GM19467 (cell line): ENCODE measurements around the gene LRRC8E.
"Not testable (repeated sequence)": the region's sequence is repeated elsewhere in the genome, so short reads cannot be mapped to it uniquely, and the experiment has no call there.

Source experiments
- ATAC-seq: cut with Tn5 transposase; IDR thresholded peaks from one replicate; pipeline ENCODE4 v1.9.1; 2021; ENCODE audit warnings: mild to moderate bottlenecking, moderate library complexity; ENCODE audit not compliant: unreplicated experiment

LRRC8E gene

DNA sequence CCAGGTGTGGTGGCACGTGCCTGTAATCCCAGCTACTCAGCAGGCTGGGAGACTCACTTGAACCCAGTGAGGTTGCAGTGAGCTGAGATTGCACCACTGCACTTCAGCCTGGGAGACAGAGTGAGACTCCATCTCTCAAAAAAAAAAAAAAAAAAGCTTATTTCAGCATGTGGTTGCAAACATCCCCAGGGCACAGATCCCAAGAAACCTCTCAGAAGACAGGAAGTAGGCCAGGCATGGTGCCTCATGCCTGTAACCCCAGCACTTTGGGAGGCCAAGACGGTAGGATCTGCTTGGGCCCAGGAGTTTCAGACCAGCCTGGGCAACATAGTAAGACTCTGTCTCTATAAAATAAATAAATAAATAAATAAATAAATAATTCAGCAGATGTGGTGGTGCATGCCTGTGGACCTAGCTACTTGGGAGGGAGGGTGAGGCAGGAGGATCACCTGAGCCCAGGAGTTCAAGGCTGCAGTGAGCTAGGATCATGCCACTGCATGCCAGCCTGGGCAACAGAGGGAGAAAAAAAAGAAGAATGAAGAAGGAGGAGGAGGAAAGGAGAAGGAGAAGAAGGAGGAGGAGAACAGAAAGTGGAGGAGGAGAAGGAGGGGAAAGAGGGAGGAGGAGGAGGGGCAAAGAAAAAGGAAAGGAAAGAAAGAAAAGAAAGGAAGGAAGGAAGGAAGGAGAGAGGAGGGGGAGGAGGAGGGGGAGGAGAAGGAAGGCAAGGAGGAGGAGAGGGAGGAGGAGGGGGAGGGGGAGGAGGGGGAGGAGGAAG, 4.3 kb upstream of the LRRC8E start:
- no peak for ATAC-seq

DNA sequence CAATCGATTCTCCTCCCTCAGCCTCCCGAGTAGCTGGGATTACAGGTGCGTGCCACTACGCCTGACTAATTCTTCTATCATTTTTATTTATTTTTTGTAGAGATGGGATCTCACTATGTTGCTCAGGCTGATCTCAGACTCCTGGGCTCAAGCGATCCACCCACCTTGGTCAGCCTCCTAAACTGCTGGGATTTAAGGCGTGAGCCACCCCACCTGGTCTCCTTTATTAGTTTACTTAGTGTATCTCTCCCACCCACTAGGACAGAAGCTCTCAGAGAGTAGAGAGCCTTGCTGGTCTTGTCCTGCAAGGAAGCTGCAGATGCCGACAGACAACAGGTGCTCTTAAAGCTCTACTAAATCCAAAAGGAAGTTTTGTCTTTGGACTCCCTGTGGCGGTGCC, 2.5 kb upstream of the LRRC8E start:
- no peak for ATAC-seq

DNA sequence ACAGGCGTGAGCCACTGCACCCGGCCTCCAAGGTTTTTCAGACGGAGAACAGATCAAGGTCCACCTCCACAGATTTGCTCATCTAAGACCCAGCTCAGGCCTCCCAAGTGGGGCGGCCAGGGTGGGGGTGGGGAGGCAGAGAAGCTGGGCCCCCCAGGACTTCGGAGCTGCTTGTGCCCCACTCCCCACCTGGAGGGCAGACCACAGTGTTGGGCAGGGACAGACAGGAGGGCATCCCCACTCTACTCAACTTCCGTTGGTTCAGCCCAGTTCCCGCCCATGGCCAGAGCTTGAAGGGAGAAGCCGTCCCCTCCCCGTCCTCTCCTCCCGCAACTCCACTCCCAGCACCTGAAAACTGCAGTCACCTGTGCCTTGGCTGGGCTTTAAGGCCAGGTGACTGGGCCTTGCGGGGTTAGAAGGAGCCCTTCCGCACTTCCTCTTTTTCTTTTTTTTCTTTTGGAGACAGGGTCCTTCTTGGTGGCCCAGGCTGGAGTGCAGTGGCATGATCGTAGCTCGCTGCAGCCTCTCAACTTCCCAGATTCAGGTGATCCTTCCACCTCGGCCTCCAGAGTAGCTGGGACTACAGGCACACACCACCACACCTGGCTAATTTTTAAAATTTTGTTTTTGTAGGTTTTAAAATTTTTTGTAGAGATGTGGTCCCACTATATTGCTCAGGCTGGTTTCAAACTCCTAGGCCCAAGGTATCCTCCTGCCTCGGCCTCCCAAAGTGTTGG, 734 bp upstream of the LRRC8E start:
- ATAC-seq: no peak

DNA sequence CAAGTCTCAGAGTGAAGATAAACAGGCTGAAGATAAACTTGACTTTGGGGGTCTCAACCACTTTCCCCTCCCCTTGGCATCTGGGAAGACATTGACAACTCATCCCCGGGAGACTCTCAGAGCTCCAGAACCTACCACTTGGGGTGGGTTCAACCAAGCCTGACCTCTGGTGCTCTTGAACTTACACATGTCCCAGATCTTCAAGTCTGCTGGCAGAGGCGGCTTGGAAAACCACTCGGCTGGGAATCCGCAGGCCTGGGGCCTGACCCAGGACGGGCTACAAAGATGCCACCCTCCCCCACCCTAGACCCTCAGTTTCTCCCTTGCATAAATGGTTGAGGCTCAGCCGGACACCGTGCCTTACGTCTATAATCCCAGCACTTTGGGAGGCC, 512 bp downstream of the LRRC8E start:
- no peak for ATAC-seq

DNA sequence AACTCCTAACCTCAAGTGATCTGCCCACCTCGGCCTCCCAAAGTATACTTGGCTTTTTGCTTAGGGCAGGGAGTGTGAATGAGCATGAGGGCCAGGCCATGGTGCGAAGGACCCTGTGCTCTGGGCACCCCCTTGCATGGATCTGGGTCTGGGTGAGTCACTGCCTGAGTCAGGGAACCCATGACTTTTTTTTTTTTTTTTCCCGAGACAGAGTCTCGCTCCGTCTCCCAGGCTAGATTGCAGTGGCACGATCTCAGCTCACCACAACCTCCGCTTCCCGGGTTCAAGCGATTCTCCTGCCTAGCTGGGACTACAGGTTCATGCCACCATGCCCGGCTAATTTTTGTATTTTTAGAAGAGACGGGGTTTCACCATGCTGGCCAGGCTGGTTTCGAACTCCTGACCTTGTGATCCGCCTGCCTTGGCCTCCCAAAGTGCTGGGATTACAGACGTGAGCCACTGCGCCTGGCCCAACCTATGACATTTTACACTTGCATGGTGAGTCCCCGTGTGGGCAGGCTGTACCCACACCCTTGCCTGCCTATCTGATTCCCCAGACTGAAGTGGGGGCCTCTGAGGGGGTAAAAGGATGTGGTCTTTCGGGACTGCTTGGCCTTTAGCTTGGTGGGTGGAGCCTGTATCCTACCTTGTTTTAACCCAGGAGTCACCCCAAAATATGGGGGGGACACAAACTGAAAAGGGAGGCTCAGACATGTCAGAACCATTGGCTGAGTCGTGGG, 5.2 kb downstream of the LRRC8E start:
- not testable (repeated sequence) for ATAC-seq

DNA sequence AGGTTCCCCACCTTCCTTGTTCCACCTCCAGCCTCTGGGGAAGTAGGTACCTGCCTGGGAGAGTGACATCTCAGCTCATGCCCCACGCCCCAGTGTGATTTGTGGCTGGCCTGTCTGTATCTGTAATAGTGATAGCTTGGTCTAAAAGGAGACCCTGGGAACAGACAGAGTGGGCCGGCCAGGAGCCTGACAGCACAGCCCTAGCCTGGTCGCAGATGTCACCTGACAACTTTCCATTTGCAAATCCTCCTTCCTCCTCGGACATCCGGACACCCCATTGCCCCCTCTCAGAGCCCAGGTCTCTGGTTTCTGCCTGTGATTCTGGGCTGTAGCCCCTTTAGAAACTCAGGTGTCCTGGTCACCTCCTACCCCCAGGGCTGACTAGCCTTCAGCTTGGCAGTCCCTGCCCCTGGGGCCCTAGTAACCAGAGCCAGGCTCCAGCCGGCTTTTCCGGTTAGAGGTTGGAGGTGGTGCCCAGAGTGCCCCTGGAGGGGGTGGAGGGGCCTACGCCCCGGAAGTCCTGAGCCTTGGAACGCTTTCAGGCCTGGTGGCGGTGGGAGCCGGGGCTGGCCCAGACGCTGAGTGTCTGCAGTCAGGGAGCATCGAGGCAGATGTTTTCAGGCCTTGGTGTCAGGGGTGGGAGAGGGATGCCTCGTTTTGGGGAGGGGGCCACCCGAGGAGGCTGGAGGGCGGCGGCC, 6.5 kb downstream of the LRRC8E start:
- ATAC-seq: no peak

DNA sequence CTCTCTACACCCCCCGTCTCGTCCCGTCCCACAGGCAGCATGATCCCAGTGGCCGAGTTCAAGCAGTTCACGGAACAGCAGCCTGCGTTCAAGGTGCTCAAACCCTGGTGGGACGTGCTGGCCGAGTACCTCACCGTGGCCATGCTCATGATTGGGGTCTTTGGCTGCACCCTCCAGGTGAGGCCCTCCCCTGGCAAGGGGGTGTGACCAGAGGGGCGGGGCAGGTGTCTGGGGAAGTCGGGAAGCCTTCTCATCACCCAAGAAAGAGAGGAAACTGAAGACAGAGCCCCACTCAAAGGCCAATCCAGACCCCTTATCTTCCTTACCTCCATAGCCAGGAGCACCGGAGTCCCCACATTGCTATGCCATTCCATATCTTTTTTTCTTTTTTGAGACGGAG, 7.3 kb downstream of the LRRC8E start:
- no peak for ATAC-seq

DNA sequence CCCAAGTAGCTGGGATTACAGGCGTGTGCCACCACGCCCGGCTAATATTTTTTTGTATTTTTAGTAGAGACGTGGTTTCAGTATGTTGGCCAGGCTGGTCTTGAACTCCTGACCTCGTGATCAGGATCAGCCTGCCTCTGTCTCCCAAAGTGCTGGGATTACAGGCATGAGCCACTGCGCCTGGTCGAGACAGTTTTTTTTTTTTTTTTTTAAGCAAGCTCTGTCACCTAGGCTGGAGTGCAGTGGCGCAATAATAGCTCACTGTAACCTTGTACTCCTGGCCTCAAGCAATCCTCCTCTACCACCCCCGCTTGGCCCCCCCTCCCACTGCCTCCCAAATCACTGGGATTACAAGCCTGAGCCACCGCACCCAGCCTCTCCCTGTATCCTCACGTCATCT, 9.0 kb downstream of the LRRC8E start:
- ATAC-seq: no peak

DNA sequence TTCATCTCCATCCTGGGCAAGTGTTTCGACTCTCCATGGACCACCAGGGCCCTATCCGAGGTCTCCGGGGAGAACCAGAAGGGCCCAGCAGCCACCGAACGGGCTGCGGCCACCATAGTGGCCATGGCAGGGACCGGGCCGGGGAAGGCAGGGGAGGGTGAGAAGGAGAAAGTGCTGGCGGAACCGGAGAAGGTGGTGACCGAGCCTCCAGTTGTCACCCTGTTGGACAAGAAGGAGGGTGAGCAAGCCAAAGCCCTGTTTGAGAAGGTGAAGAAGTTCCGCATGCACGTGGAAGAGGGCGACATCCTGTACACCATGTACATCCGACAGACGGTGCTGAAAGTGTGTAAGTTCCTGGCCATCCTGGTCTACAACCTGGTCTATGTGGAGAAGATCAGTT, 10.7 kb downstream of the LRRC8E start:
- no peak for ATAC-seq

DNA sequence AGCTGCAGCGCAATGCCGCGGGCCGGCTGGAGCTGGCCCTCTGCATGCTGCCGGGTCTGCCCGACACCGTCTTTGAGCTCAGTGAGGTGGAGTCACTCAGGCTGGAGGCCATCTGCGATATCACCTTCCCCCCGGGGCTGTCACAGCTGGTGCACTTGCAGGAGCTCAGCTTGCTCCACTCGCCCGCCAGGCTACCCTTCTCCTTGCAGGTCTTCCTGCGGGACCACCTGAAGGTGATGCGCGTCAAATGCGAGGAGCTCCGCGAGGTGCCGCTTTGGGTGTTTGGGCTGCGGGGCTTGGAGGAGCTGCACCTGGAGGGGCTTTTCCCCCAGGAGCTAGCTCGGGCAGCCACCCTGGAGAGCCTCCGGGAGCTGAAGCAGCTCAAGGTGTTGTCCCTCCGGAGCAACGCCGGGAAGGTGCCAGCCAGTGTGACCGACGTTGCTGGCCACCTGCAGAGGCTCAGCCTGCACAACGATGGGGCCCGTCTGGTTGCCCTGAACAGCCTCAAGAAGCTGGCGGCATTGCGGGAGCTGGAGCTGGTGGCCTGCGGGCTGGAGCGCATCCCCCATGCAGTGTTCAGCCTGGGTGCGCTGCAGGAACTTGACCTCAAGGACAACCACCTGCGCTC, 11.6 kb downstream of the LRRC8E start:
- ATAC-seq: no peak

DNA sequence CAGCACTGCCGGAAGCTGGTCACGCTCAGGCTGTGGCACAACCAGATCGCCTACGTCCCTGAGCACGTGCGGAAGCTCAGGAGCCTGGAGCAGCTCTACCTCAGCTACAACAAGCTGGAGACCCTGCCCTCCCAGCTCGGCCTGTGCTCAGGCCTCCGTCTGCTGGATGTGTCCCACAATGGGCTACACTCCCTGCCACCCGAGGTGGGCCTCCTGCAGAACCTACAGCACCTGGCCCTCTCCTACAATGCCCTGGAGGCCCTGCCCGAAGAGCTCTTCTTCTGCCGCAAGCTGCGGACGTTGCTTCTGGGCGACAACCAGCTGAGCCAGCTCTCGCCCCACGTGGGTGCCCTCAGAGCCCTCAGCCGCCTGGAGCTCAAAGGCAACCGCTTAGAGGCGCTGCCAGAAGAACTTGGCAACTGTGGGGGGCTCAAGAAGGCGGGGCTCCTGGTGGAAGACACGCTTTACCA, 12.1 kb downstream of the LRRC8E start:
- no peak for ATAC-seq

DNA sequence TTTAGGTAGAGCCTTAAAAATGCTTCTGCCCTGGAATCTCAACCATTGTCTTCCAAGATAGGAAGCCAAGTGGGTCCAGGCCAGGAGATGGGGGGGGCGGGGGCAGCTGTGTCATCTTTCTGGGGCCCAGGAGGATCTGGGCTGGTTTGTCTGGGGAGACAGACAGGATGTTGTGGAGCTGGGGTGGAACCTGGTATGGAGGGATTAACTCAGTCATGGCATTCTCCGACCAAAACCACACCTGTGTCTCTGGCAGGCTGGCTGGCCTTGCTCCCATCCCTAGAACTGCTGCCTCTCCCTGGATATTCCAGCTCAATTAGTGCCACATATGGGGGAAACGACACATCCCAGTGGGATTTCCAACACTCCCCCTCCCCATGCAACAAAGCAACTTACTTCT, 12.6 kb downstream of the LRRC8E start:
- ATAC-seq: no peak

DNA sequence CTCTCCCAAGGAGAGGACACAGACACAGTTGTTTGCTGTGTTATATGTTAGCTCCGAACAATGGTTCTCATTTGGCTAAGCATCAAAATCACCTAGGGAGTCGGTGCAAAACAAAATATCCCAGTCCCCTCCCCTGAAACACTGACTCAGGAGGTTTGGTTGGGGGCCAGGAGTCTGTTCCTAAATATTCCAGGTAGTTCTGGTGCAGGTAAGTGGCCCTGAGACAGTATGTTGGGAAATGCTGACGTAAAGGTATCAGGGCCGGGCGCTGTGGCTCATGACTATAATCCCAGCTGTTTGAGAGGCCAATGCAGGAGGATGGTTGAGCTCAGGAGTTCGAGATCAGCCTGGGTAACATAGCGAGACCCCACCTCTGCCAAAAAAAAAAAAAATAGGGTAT, 13.0 kb downstream of the LRRC8E start:
- ATAC-seq: no peak

DNA sequence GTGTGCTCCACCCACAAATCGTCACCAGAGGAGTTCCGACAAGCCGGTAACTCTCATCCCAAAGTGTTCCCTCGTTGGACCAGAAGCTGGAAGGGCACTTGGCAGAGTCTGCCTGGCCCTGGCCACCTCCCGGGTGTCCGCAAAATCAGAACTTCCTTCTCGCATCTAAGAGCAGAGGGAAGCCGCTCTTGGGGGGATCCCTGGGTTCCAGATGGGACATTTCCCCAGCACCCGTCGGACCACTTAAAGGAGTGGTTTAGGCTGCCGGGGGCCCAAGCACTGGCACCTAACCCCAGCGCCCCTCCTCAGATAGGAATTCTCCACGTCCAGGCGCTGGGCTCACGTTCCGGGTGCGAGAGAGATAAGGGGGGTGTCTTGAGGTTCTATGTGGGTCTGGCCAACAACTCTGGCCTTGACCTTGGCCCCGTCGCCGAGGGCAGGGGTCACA, 14.5 kb downstream of the LRRC8E start:
- ATAC-seq: no peak

DNA sequence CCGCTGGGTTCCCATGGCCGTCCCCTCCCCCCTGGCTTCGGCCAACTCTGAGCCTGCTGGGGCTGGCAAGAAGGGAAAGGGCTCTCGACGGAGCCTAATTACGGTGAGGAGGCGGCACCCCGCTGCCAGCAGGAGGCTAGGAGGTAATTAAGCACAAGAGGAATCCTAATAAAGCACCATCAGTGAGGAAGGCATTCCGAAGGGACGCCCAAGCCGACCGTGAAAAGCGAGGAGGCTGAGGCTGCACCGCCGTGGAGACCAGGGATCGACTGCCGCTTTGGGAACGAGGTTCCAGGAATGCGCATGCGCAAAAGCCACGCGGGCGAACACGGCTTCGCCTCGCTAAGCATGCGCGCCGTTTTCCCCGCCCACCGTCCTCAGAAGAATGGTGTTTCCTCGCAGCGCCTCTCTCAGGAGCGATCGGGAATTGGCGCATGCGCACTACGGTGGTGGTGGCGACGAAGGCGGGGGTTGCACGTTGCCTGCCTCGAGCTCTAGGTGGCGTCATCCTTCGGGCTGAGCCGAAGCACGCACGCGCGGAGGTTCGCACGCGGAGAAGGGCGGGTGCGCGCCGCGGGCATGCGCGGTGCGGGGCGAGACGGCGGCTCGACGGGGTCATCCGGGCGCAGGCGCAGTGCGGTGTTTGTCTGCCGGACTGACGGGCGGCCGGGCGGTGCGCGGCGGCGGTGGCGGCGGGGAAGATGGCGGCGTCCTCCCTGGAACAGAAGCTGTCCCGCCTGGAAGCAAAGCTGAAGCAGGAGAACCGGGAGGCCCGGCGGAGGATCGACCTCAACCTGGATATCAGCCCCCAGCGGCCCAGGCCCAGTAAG, 15.1 kb downstream of the LRRC8E start, which contains the start of gene MAP2K7:
MAP2K7 (plus strand) TSS at position 634 of the 830 bp plus-strand sequence; CDS start at position 702, 68 bp downstream.
- ATAC-seq: peak; percentile 78

DNA sequence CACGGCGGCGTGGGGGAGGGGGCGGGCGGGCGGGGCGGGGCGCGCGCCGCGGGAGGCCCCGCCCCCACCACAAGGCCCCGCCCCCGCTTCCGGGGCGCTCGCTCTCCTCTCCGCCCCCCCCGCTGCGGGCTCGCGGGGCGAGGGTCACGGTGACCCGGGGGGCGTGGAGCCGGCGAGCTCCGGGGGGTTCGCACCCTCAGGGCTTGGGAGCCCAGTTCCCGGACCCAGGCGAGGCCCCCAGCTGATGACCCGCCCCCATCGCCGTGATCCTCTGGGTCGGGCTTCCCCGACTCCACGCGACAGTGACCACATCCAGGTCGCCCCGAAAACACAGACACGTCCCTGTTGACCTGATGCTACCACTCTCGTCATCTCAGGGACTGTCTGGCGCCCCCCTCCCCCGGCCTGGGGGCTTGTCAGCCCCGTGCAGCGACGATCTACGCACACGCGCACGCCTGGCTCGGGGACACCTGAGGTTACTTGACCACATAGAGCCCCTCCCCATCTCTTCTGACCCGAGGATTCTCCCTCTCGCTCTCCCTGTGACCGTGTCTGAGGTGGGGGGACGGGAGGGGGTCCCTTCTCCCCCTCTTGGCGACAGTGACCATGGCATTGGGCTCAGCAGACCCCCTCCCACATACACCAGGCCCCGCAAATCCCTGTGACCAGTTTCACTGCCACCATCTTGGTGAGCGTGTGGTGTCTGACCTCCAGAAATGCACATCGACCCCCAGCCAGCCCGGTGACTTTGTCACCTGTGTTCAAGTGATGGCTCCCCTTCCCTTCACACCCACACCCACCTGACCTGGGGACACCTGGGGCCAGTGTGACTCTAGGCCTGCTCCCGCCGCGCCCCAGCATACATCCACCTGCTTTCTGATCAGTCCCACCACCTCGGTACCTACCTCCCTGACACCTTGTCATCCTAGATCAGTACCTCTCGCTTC, 16.0 kb downstream of the LRRC8E start:
- ATAC-seq: peak; percentile 17

DNA sequence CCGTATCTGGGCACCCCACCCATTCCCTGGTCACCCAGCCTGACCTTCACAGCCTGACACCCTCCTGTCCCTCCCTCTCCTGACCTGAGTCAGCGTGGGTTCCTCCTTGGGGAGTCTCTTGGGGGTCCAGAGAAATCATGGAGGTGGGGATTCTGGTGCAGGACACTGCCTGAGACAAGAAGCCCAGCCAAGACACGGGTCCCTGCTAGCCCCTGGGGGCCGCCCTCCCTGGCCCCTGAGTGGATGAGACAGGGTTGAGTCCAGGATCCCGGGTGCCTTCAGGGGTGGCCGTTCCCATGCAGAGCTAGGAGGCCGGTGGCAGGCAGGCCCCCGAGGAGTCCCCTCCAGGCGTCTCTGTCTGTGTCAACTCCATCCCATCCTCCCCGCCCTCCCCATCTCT, 17.0 kb downstream of the LRRC8E start:
- ATAC-seq: no peak

DNA sequence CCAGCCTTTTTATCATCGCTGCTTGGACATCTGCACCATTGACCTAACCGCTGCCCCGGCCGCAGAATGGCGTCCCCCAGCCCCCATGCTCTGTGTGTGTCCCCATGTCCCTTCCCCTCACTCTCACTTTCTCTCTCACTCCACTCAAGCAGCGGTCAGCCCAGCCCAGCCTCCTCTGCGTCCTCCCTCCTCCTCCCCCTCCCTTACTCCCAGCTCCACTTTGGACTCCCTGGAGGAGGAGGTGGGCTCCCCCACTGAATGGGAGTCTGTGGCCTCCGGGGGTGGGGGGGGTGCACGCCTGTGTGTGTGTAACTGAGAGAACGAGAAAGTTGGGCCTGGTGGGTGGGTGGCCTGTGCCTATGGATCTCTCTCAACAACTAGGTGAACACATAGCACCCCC, 17.5 kb downstream of the LRRC8E start:
- ATAC-seq: no peak
